Loucy (cell line): ENCODE data around the gene CNTNAP3.
"Not testable (repeated sequence)": the region's sequence is repeated elsewhere in the genome, so short reads cannot be mapped to it uniquely, and the experiment has no call there.

Experiments used
- CTCF ChIP-seq: fragments of 200-600 bp; sonication (generic); conservative IDR thresholded peaks from 2 replicates; pipeline ENCODE4 v1.5.1; 2014; ENCODE audit warnings: mild to moderate bottlenecking, antibody characterized with exemption, low read length
- EZH2phosphoT487 ChIP-seq: fragments of 200-600 bp; IDR thresholded peaks from 2 replicates; pipeline ENCODE4 v1.6.1; 2018; ENCODE audit warnings: antibody characterized with exemption, mild to moderate bottlenecking, moderate library complexity, borderline replicate concordance

- not testable (repeated sequence) for TF ChIP-seq EZH2phosphoT487, CTCF
Measured at GRCh38 chr9:39205842-39206241, 82.1 kb downstream of the CNTNAP3 start.
